BJ (cell line): ENCODE measurements around the gene ARHGEF11. TPM values are rescaled to one million over a fixed set of nuclear protein-coding genes. Genes with fewer than 3 reads are reported as not detected.
A peak's percentile ranks its signal among the peaks of the same experiment; 100 is the strongest.

ENCODE experiments used
- CTCF ChIA-PET: fragments of 350-600 bp; formaldehyde crosslinking; extraction: SDS; loops from one replicate; lab custom pipeline; 2021; ENCODE audit warnings: antibody characterized with exemption, inconsistent platforms; lab: Yijun Ruan, JAX
- POLR2A ChIA-PET: fragments of 300-600 bp; sonication (Branson Sonifier 250); formaldehyde crosslinking; extraction: SDS; loops from one replicate; lab custom pipeline; 2021; ENCODE audit warnings: antibody characterized with exemption; lab: Charles Lee
- DNase-seq: peaks from one replicate; pipeline ENCODE4 v3.0.0-alpha.2; 2011; ENCODE audit warnings: low read depth
- H3K27me3 ChIP-seq: 2 replicates; pipeline ENCODE4 v1.6.0; 2011; ENCODE audit warnings: low read length; ENCODE audit not compliant: control insufficient read depth, insufficient read depth
- H3K36me3 ChIP-seq: 2 replicates; pipeline ENCODE4 v1.5.1; 2011; ENCODE audit warnings: low read length; ENCODE audit not compliant: control insufficient read depth, insufficient read depth
- H3K4me3 ChIP-seq: 2 replicates; pipeline ENCODE4 v1.5.1; 2011; ENCODE audit warnings: low read depth, mild to moderate bottlenecking, control low read depth, low read length
- polyA plus RNA-seq: library from polyadenylated mRNA; depleted of rRNA; stranded (reverse); fragments of >200 nt; gene quantifications from 2 replicates; pipeline ENCODE4 v1.2.3, GENCODE V29; 2011
- TF ChIP-seq, protein P1 (sequence below): IDR thresholded peaks from 2 replicates; pipeline ENCODE4 v1.5.1; 2011; ENCODE audit warnings: low read depth, mild to moderate bottlenecking, control low read depth, inconsistent platforms, low read length, moderate library complexity; ENCODE audit not compliant: insufficient read depth

The ARHGEF11 gene
- polyA plus RNA-seq, 1 experiment, result 19.5 TPM

DNA sequence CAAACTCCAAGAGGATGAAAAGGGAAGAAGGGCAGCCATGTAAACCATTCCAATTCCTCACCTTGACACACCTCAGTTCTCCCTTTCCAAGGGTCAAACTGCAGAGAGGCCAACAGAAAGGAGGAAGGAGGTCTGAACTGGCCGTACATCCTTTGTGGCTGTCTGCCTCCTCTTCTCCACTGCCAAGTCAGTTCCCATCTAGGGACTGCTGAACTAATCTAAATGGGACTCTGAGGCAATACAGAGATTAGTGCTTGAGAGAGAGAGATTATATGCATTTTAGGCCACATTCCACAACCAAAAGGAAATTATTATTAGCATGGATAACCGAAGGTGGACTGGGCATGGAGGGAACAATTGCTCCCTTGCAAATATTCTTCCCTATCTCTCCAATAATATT is 2.7 kb downstream of the ARHGEF11 start:
- no peaks in the 10 kb centered on the region for H3K36me3 ChIP-seq
- no peak for DNase-seq
- ChIA-PET CTCF (no interaction called here), POLR2A (no interaction called here)
- H3K27me3 ChIP-seq, result no peaks in the 10 kb centered on the region
- no peak overlapping the region; the same call in 1 of the 2 replicates for H3K4me3 ChIP-seq
- TF ChIP-seq, protein P1, sequence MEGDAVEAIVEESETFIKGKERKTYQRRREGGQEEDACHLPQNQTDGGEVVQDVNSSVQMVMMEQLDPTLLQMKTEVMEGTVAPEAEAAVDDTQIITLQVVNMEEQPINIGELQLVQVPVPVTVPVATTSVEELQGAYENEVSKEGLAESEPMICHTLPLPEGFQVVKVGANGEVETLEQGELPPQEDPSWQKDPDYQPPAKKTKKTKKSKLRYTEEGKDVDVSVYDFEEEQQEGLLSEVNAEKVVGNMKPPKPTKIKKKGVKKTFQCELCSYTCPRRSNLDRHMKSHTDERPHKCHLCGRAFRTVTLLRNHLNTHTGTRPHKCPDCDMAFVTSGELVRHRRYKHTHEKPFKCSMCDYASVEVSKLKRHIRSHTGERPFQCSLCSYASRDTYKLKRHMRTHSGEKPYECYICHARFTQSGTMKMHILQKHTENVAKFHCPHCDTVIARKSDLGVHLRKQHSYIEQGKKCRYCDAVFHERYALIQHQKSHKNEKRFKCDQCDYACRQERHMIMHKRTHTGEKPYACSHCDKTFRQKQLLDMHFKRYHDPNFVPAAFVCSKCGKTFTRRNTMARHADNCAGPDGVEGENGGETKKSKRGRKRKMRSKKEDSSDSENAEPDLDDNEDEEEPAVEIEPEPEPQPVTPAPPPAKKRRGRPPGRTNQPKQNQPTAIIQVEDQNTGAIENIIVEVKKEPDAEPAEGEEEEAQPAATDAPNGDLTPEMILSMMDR, result no peak

DNA sequence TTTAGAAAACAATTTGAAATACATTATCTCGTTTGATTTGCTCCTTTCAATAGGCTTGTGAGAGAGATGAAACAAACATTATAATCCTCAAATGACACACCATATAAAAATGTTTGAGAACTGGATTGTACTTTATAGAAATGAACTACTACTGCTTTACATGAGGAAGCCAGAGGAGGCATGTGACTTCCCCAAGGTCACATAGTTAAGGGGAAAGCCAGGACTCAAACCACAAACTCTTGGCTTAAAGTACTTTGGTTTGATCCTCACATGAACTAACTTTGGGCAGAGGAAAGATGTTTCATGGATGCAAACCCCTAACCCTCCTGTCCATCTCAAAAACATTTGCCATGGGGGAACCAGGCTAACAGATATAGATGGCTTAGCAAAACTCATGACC is 4.7 kb downstream of the ARHGEF11 start:
- ChIA-PET POLR2A (no interaction called here), CTCF (interaction anchor here (0.6 kb wide), 1 partner anchor 52 kb away, joined by 3 read pairs; no protein-coding TSS in a partner anchor)
- TF ChIP-seq, protein P1, result no peak
- H3K4me3 ChIP-seq, result no peak overlapping the region
- H3K36me3 ChIP-seq, result no peaks in the 10 kb centered on the region
- DNase-seq, result peak; percentile 7
- H3K27me3 ChIP-seq, result no peaks in the 10 kb centered on the region

DNA sequence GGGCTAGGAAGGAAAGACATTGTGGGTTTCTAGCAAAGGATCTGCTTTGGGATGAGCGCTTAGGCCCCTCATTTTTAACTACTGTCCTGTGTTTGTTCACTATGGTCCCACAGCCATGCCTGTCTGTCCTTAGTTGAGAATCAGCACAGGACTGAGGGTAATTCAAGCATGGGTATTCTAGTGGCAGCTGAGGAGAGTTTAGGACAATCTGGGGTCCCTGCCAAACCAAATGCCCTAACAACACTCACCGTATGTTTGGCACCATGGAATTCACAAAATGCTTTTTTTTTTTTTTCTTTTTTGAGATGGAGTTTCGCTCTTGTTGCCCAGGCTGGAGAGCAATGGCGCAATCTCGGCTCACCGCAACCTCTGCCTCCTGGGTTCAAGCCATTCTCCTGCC is 10.4 kb downstream of the ARHGEF11 start:
- TF ChIP-seq, protein P1, result no peak
- POLR2A ChIA-PET, result no interaction called here
- CTCF ChIA-PET, result no interaction called here
- Histone ChIP-seq H3K27me3 (no peaks in the 10 kb centered on the region), H3K4me3 (no peak overlapping the region), H3K36me3 (peaks cover 1% of the 10 kb centered on the region)
- no peak for DNase-seq

DNA sequence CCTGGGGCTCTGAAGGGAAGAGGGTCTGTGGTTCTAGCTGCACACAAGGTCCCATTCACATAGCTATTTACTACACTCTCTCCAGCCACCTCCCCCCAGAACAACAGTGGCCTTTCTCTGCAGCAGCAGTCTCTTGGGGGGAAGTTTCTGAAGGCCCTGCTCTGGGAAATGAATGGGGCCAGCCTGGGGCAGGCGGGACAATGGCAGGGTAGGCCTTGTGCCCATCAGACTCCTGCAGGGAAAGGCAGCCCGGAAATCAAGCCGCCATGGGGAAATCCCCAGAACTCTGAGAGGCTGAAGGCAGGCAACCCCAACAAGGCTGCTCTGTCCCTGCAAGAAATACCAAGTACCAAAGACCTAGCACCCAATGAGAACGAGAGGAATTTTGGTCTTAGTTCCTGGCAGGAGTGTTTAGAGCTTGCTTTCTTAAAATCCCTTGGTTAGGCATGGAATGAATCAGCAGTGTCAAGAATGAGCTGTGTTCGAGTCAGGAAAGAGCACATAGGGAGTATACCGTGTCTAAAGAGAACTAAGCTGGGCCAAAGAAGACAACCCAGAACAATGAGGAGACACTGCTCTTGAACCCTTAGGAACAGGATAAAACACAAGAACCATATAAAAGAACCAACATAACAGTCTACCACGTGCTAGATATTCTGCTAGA is 11.3 kb downstream of the ARHGEF11 start:
- CTCF ChIA-PET, result interaction anchor here (0.9 kb wide), 1 partner anchor 452 kb away, joined by 3 read pairs; no protein-coding TSS in a partner anchor
- POLR2A ChIA-PET, result no interaction called here
- DNase-seq, result no peak

DNA sequence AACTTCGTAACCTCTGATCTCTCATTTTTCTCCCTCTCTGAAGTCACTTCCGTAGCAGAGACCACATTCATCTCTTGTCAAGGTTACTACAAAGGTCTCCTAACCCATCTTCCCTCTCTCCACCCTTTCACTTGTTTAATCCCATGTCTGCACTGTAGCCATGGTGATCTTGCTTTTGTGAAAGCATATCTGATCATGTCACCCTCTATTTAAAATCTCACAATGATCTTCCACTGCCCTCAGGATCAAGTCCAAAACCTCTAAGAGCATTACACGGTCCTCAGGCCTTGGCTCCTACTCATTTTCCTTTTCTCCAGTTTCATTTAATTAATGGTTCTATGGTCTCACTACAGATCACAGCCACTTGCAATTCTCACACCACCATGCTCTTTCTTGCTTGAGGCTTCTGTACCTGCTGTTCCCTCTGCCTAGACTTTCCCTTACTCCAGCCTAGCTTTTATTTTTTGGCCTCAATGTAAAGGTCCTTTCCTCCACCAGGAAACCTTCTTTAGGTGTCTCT is 12.1 kb downstream of the ARHGEF11 start:
- no peaks in the 10 kb centered on the region for H3K27me3 ChIP-seq
- H3K36me3 ChIP-seq, result peaks cover 1% of the 10 kb centered on the region
- ChIA-PET CTCF (no interaction called here), POLR2A (no interaction called here)
- DNase-seq, result no peak
- TF ChIP-seq, protein P1, result no peak
- no peak overlapping the region for H3K4me3 ChIP-seq

More for the DNA sequence above, 11.3 kb downstream of the ARHGEF11 start:
- TF ChIP-seq, protein P1, result no peak
- Histone ChIP-seq H3K27me3 (no peaks in the 10 kb centered on the region), H3K36me3 (peaks cover 1% of the 10 kb centered on the region), H3K4me3 (no peak overlapping the region)
